GM23248 (cell line): ENCODE results near the gene ALG2. TPM values are rescaled to one million over a fixed set of nuclear protein-coding genes. Genes with fewer than 3 reads are reported as not detected.

Experiments
- DNase-seq: peaks from one replicate; pipeline ENCODE4 v3.0.0-alpha.2; 2015
- H2AFZ ChIP-seq: fragments of 200-600 bp; sonication (generic); 2 replicates; pipeline ENCODE4 v1.6.1; 2016; ENCODE audit warnings: antibody characterized with exemption
- H3F3A ChIP-seq: fragments of 200-600 bp; sonication (generic); 2 replicates; pipeline ENCODE4 v1.6.1; 2016; ENCODE audit warnings: mild to moderate bottlenecking, antibody characterized with exemption, mixed run types; ENCODE audit not compliant: insufficient read depth
- H3K27ac ChIP-seq: fragments of 200-600 bp; sonication (generic); 2 replicates; pipeline ENCODE4 v1.5.1; 2016; ENCODE audit warnings: mild to moderate bottlenecking
- H3K27me3 ChIP-seq: fragments of 200-600 bp; sonication (generic); replicated peaks from 2 replicates; pipeline ENCODE4 v1.6.1; 2016; ENCODE audit warnings: mild to moderate bottlenecking; ENCODE audit not compliant: insufficient read depth
- H3K36me3 ChIP-seq: fragments of 200-600 bp; sonication (generic); 2 replicates; pipeline ENCODE4 v1.6.1; 2016; ENCODE audit warnings: low read depth, mild to moderate bottlenecking
- H3K4me1 ChIP-seq: fragments of 200-600 bp; sonication (generic); 2 replicates; pipeline ENCODE4 v1.6.1; 2016; ENCODE audit warnings: mild to moderate bottlenecking; ENCODE audit not compliant: insufficient read depth
- H3K4me2 ChIP-seq: fragments of 200-600 bp; sonication (generic); one replicate; pipeline ENCODE4 v1.6.1; 2016; ENCODE audit warnings: mild to moderate bottlenecking; ENCODE audit not compliant: unreplicated experiment
- H3K4me3 ChIP-seq: fragments of 200-600 bp; sonication (generic); 2 replicates; pipeline ENCODE4 v1.5.1; 2016; ENCODE audit warnings: mild to moderate bottlenecking
- H3K79me2 ChIP-seq: fragments of 200-600 bp; sonication (generic); 2 replicates; pipeline ENCODE4 v1.6.1; 2016; ENCODE audit warnings: mild to moderate bottlenecking; ENCODE audit not compliant: insufficient read depth
- H3K9ac ChIP-seq: fragments of 200-600 bp; sonication (generic); 2 replicates; pipeline ENCODE4 v1.6.1; 2016; ENCODE audit warnings: mild to moderate bottlenecking
- H3K9me2 ChIP-seq: fragments of 200-600 bp; sonication (generic); 2 replicates; pipeline ENCODE4 v1.6.1; 2016; ENCODE audit warnings: mixed run types, mild to moderate bottlenecking, moderate library complexity; ENCODE audit not compliant: insufficient read depth
- H3K9me3 ChIP-seq: fragments of 200-600 bp; sonication (generic); one replicate; pipeline ENCODE4 v1.6.1; 2017; ENCODE audit warnings: low read depth
- H4K20me1 ChIP-seq: fragments of 200-600 bp; sonication (generic); 2 replicates; pipeline ENCODE4 v1.6.0; 2016; ENCODE audit not compliant: insufficient read depth
- EZH2 ChIP-seq: fragments of 200-600 bp; sonication (generic); IDR thresholded peaks from 2 replicates; pipeline ENCODE4 v1.6.1; 2018; ENCODE audit warnings: antibody characterized with exemption, mild to moderate bottlenecking; ENCODE audit not compliant: insufficient read depth, poor library complexity, severe bottlenecking
- EZH2phosphoT487 ChIP-seq: fragments of 200-600 bp; sonication (generic); IDR thresholded peaks from 2 replicates; pipeline ENCODE4 v1.6.1; 2018; ENCODE audit warnings: antibody characterized with exemption, moderate library complexity, mild to moderate bottlenecking, low read depth; ENCODE audit not compliant: insufficient read depth
- WGBS, 2 experiments: methylation state at CpG; one replicate each; pipeline ENCODE4 v1.1.6; 2015 to 2017; ENCODE audit warnings: low lambda C conversion rate in 2 of 2, low coverage in 1 of 2; ENCODE audit errors: missing lambda C conversion rate in 2 of 2; 5-methylcytosine and 5-hydroxymethylcytosine counted together
- in situ Hi-C: fragments of 300-500 bp; cut with MboI; formaldehyde crosslinking; loops from 2 replicates; pipeline ENCODE4 v1.15.0; 2020
- polyA plus RNA-seq: library from polyadenylated mRNA; unstranded; fragments of >200 nt; fragmentation: Nextera tagmentation; extraction: Ambion mirVana; gene quantifications from 2 replicates; pipeline ENCODE4 v1.2.1, GENCODE V29; 2016
- total RNA-seq: library from RNA; depleted of rRNA; stranded (reverse); fragments of >200 nt; shearing (Covaris generic); gene quantifications from 2 replicates; pipeline ENCODE4 v1.2.3, GENCODE V29; 2014

The ALG2 gene
- total and polyA plus RNA-seq, 2 experiments from 2014 or later, result 59.5 to 65.8 TPM

DNA sequence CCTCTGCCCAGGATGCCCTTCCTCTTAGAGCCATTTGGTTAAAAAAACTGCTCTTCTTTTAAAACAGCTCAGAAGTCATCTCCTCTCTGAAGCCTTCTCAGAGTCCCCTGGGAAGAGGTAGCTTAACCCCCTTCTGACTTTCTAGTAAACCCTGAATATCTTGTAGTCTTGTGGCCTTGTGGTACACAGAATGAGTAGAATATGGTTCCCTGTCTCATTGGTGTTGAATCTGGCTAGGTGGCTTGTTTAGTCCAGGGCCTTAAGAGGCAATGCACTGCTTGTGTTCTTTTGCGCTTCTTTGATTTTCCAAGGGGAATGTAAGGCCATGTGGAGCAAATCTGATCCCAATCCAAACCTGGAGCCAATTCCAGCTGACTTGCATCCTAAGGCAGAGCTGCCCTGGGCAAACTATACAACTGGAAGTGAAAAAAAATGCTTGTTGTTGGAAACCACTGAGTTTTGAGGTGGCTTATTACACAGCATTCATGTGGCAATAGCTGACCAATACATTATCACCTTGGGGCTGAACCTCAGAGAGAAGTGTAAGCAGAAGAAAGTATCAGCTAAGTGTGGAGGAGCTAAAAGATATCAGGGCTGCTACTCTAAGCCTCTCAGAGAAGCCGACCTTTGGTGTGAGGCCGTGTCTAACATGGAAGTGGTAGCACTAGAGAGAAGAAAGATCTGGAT, 31.0 kb downstream of the ALG2 start:
- Histone ChIP-seq H3K4me2 (no peak overlapping the region), H3K79me2 (no peaks in the 10 kb centered on the region), H3K4me3 (no peak overlapping the region), H3K9me2 (no peaks in the 10 kb centered on the region), H4K20me1 (no peaks in the 10 kb centered on the region), H3K4me1 (no peaks in the 10 kb centered on the region; the same call in 1 of the 2 replicates), H3K27ac (no peak overlapping the region), H3F3A (peaks cover 12% of the 10 kb centered on the region), H2AFZ (no peak overlapping the region), H3K27me3 (0 out of 2 replicates have a peak, but pooled peaks cover 11% of the 10 kb centered on the region), H3K9me3 (no peaks in the 10 kb centered on the region), H3K36me3 (no peaks in the 10 kb centered on the region), H3K9ac (no peak overlapping the region)
- DNase-seq, result no peak
- in situ Hi-C loops, result loop anchor here (25.0 kb wide), 1 partner anchor 1022 kb away; no protein-coding TSS in a partner anchor
- TF ChIP-seq EZH2, result no peak
- 74 to 86% methylated on average over 3 of the region's 3 CpGs for WGBS, 2 experiments

DNA sequence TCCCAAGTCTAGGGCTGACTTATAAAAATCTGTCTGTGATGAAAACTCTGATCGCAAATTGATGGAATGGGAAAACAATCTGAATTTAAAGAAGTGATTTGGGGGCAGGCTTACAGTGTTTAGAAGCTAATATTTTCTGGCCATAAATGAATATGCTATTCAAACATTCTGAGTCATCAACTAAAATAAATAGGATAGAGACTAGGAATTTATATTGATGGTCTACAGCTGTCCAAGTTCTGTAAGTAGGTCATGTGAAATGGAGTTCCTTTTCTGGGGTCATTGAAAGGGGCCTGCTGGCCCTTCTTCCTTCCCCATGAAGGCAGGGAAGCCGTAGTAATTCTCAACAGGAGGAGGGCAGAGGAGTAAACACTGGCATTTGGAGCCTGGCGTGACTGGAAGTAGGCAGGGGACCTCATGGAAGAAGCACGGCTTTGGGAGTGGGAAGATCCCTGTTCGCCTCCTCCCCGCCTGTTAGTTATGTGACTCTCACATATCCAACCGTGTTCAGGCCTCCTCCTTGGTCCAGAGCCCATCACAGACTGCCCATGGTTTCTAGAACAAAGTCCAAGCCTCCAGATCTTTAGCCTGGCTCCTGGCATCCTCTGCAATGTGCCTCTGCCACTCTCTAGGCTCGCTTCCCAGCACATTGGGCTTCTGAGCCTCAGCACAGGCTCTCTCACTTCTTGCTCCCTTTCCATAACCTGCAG, 31.7 kb downstream of the ALG2 start:
- WGBS, 2 experiments, result 61% methylated on average over 8 of the region's 8 CpGs
- H3K4me3 ChIP-seq, result no peak overlapping the region
- 0 out of 2 replicates have a peak, but pooled peaks cover 11% of the 10 kb centered on the region for H3K27me3 ChIP-seq
- in situ Hi-C loops, result loop anchor here (25.0 kb wide), 1 partner anchor 1022 kb away; no protein-coding TSS in a partner anchor
- DNase-seq, result no peak
- H3F3A ChIP-seq, result peaks cover 12% of the 10 kb centered on the region
- H3K79me2 ChIP-seq, result no peaks in the 10 kb centered on the region
- no peak overlapping the region for H3K27ac ChIP-seq
- H3K9me3 ChIP-seq, result no peaks in the 10 kb centered on the region
- H3K4me1 ChIP-seq, result no peaks in the 10 kb centered on the region; the same call in 1 of the 2 replicates
- no peak overlapping the region for H3K4me2 ChIP-seq
- no peaks in the 10 kb centered on the region for H3K36me3 ChIP-seq
- H2AFZ ChIP-seq, result no peak overlapping the region
- H3K9ac ChIP-seq, result no peak overlapping the region
- no peaks in the 10 kb centered on the region for H3K9me2 ChIP-seq
- H4K20me1 ChIP-seq, result no peaks in the 10 kb centered on the region
- no peak for TF ChIP-seq EZH2
- no peak for TF ChIP-seq EZH2phosphoT487

DNA sequence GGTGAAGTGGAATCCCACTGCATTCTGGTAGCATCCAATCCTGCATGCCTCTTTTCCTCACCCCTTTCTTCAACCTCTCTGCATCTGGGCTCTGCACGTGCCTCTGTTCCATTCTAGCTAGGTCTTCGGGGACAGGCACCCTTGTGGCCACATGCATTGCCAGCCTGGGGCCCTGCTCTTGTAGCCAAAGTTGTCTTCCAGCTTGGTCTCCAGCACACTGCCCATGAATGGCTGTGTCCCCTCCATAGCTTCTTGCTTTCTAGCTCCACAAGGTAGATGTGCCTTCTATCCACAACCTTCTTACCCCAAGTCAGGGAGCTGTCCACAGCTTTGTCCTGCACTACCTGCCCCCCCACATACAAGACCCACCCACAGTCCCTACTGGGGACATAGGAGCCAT, 32.6 kb downstream of the ALG2 start:
- DNase-seq, result no peak
- Histone ChIP-seq H3K27me3 (0 out of 2 replicates have a peak, but pooled peaks cover 11% of the 10 kb centered on the region), H3K4me3 (no peak overlapping the region), H3K79me2 (no peaks in the 10 kb centered on the region), H3K27ac (no peak overlapping the region), H3K36me3 (no peaks in the 10 kb centered on the region), H3F3A (peaks cover 12% of the 10 kb centered on the region), H3K9me3 (no peaks in the 10 kb centered on the region), H3K4me2 (no peak overlapping the region), H2AFZ (no peak overlapping the region), H3K4me1 (no peaks in the 10 kb centered on the region; the same call in 1 of the 2 replicates), H4K20me1 (no peaks in the 10 kb centered on the region), H3K9ac (no peak overlapping the region), H3K9me2 (no peaks in the 10 kb centered on the region)
- in situ Hi-C loops, result loop anchor here (25.0 kb wide), 1 partner anchor 1023 kb away; no protein-coding TSS in a partner anchor
- TF ChIP-seq EZH2, result no peak
- no peak for TF ChIP-seq EZH2phosphoT487
- 68 to 81% methylated on average over 2 of the region's 2 CpGs for WGBS, 2 experiments

DNA sequence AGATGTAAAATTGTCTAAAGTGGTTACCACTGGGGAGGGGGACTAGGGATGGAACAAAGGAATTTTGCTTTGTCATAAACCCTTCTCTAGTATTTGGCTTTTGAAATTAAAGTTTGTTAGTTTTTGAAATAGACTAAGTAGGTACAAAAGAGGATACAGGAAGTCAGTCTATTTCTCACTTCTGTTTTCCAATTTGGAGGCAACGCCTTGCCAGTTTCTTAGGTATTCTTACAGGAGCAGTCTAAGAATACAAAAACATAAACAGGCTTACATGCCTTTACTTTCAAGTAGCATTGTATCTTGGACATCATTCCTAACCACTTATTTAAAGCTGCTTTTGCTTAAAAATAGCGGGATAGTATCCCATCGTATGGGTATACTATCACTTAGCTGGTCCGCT, 34.4 kb downstream of the ALG2 start:
- Histone ChIP-seq H3F3A (no peaks in the 10 kb centered on the region), H2AFZ (no peak overlapping the region), H3K9me3 (no peaks in the 10 kb centered on the region), H3K9me2 (no peaks in the 10 kb centered on the region), H3K4me2 (no peak overlapping the region), H3K27me3 (0 out of 2 replicates have a peak, but pooled peaks cover 11% of the 10 kb centered on the region), H3K36me3 (no peaks in the 10 kb centered on the region), H3K79me2 (no peaks in the 10 kb centered on the region), H3K4me1 (no peaks in the 10 kb centered on the region; the same call in 1 of the 2 replicates), H4K20me1 (no peaks in the 10 kb centered on the region), H3K4me3 (no peak overlapping the region), H3K9ac (no peak overlapping the region), H3K27ac (no peak overlapping the region)
- TF ChIP-seq EZH2 (no peak), EZH2phosphoT487 (no peak)
- in situ Hi-C loops, result loop anchor here (25.0 kb wide), 1 partner anchor 1025 kb away; no protein-coding TSS in a partner anchor
- DNase-seq, result no peak
- WGBS, 2 experiments, result 89 to 94% methylated on average over 4 of the region's 4 CpGs
